Esophagus muscularis mucosa (tissue), 4 donors: ENCODE data around the gene THBS2. TPM values are rescaled to one million over a fixed set of nuclear protein-coding genes. Genes with fewer than 3 reads are reported as not detected.
"Not testable (repeated sequence)": the region's sequence is repeated elsewhere in the genome, so short reads cannot be mapped to it uniquely, and the experiment has no call there.

Experiments
- DNase-seq: peaks from one replicate; pipeline ENCODE4 v3.0.0-alpha.2; 2017; ENCODE audit errors: extremely low spot score
- H3K27ac ChIP-seq, 4 donors: fragments of 200-600 bp; sonication (generic); replicated peaks in 1 of 4; 1 replicate in 3 of 4; 2 replicates in 1 of 4; pipeline ENCODE4 v1.5.1; 2016 to 2019; ENCODE audit warnings: mild to moderate bottlenecking in 1 of 4
- H3K27me3 ChIP-seq, 4 donors: fragments of 200-600 bp; sonication (generic); one replicate each; pipeline versions ENCODE4 v1.5.1 to v1.6.0; 2016 to 2019
- H3K36me3 ChIP-seq, 4 donors: fragments of 200-600 bp; sonication (generic); one replicate each; pipeline ENCODE4 v1.5.1; 2016 to 2019
- H3K4me1 ChIP-seq, 4 donors: fragments of 200-600 bp; sonication (generic); one replicate each; pipeline ENCODE4 v1.5.1; 2016 to 2019
- H3K4me3 ChIP-seq, 4 donors: fragments of 200-600 bp; sonication (generic); 1 replicate in 2 of 4; 2 replicates in 2 of 4; pipeline ENCODE4 v1.5.1; 2016 to 2019; ENCODE audit warnings: mild to moderate bottlenecking in 4 of 4, moderate library complexity in 1 of 4
- H3K9me3 ChIP-seq, 4 donors: fragments of 200-600 bp; sonication (generic); 1 replicate in 3 of 4; 2 replicates in 1 of 4; pipeline ENCODE4 v1.5.1; 2016 to 2019
- EP300 ChIP-seq: sonication (generic); formaldehyde crosslinking; IDR thresholded peaks from one replicate; pipeline ENCODE4 v1.6.1; 2017; ENCODE audit warnings: antibody characterized with exemption
- POLR2A ChIP-seq: fragments of 450-650 bp; IDR thresholded peaks from one replicate; pipeline ENCODE4 v1.6.1; 2017; ENCODE audit warnings: antibody characterized with exemption, moderate library complexity, mild to moderate bottlenecking, low read depth
- POLR2AphosphoS5 ChIP-seq, 2 donors: sonication (generic); formaldehyde crosslinking; IDR thresholded peaks; one replicate each; pipeline ENCODE4 v1.6.1; 2017; ENCODE audit warnings: antibody characterized with exemption in 2 of 2
- WGBS: methylation state at CpG from one replicate; pipeline ENCODE4 v1.1.5; 2018; 5-methylcytosine and 5-hydroxymethylcytosine counted together
- intact Hi-C: fragments of 100-400 bp; cut with DNase I; formaldehyde crosslinking; loops from one replicate; pipeline ENCODE4 v1.15.1; 2023
- total RNA-seq, 4 donors: library from RNA; depleted of rRNA; stranded (reverse); fragments of >200 nt; gene quantifications; one replicate each; pipeline versions ENCODE4 v1.1.0 to v1.2.1, GENCODE V29; 2016
- TF ChIP-seq, protein P1 (sequence below), 3 experiments: fragments of 200-600 bp in 2 of 3; fragments of 450-650 bp in 1 of 3; sonication (generic) in 2 of 3; IDR thresholded peaks; one replicate each; pipeline ENCODE4 v1.5.1; 2017 to 2019; ENCODE audit warnings: antibody characterized with exemption in 3 of 3, mild to moderate bottlenecking in 2 of 3, moderate library complexity in 1 of 3

The THBS2 gene
- total RNA-seq, 4 donors from 2014 or later = 25.7 to 36.4 (median 28.8) TPM

DNA sequence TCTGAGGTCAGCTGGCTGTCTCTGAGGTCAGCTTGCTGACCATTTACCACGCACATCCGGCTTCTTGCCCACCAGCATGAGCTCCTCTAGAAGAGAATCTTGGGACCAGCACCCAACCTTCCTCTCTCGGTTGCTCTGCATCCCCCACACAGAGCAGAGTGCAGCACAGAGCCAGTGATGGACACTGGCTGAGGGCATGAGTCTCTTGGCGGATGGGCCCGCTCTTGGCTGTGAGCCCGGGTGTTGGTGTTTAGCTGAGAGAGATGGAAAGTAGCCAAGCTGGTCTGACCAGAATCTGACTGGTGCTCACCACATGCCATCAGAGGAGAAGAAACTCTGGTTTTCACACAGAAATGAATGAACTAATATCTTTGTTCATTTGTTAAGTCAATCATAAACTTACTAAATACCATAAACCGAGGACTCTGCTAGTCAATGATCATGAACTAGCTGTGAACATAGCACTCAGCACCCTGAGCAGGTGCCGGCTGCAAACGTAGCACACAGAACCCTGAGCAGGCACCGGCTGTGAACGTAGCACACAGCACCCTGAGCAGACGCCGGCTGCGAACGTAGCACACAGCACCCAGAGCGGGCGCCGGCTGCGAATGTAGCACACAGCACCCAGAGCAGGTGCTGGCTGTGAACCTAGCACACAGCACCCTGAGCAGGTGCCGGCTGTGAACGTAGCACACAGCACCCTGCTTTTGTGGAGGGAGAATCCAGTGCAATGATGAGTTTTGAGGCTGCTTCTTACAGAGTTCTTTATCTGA is 10.4 kb upstream of the THBS2 start:
- 73% methylated on average over 17 of the region's 21 CpGs for WGBS
- H3K9me3 ChIP-seq = peaks cover 0 to 5% (median 0%) of the 10 kb centered on the region in 4 donors
- peaks cover 0 to 11% (median 10%) of the 10 kb centered on the region in 4 donors for H3K4me1 ChIP-seq
- H3K27ac ChIP-seq = no peak overlapping the region
- DNase-seq = no peak
- no peak overlapping the region for H3K4me3 ChIP-seq
- no peak for TF ChIP-seq POLR2AphosphoS5 (IDR thresholded peaks at IDR 0.05)
- no peak for TF ChIP-seq POLR2A
- TF ChIP-seq, protein P1, sequence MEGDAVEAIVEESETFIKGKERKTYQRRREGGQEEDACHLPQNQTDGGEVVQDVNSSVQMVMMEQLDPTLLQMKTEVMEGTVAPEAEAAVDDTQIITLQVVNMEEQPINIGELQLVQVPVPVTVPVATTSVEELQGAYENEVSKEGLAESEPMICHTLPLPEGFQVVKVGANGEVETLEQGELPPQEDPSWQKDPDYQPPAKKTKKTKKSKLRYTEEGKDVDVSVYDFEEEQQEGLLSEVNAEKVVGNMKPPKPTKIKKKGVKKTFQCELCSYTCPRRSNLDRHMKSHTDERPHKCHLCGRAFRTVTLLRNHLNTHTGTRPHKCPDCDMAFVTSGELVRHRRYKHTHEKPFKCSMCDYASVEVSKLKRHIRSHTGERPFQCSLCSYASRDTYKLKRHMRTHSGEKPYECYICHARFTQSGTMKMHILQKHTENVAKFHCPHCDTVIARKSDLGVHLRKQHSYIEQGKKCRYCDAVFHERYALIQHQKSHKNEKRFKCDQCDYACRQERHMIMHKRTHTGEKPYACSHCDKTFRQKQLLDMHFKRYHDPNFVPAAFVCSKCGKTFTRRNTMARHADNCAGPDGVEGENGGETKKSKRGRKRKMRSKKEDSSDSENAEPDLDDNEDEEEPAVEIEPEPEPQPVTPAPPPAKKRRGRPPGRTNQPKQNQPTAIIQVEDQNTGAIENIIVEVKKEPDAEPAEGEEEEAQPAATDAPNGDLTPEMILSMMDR (IDR thresholded peaks at IDR 0.05) = no peak
- TF ChIP-seq EP300 = no peak
- H3K27me3 ChIP-seq = no peaks in the 10 kb centered on the region
- intact Hi-C loops = no loop called here
- no peaks in the 10 kb centered on the region for H3K36me3 ChIP-seq

DNA sequence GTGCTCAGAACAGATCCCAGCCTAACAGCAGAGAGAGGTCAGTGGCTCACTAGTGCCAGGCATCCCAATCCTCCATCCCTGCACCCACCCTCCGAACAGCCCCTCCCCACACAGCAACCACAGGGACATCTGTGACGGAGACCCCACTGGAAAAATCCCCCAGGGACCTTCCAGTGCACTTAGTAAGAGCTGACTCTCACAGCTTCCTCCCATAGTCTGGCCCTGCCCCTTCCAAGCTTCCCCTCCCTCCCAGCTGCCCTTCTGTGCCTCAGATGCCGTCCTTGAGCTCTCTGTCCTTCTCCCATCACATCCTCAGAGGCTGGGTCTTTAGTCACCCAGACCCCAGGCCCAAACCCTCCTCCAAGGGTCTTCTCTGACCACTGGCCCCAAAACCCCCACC is 9.7 kb upstream of the THBS2 start:
- peaks cover 0 to 11% (median 10%) of the 10 kb centered on the region in 4 donors for H3K4me1 ChIP-seq
- no peak overlapping the region for H3K4me3 ChIP-seq
- no peak overlapping the region for H3K27ac ChIP-seq
- intact Hi-C loops = no loop called here
- no peak for DNase-seq
- no peaks in the 10 kb centered on the region for H3K36me3 ChIP-seq
- peaks cover 0 to 3% (median 0%) of the 10 kb centered on the region in 4 donors for H3K9me3 ChIP-seq
- H3K27me3 ChIP-seq = no peaks in the 10 kb centered on the region
- TF ChIP-seq EP300 (no peak), POLR2A (no peak), POLR2AphosphoS5 (IDR thresholded peaks at IDR 0.05) (no peak)
- TF ChIP-seq, protein P1 (IDR thresholded peaks at IDR 0.05) = no peak
- 67% methylated on average over 1 of the region's 3 CpGs for WGBS

DNA sequence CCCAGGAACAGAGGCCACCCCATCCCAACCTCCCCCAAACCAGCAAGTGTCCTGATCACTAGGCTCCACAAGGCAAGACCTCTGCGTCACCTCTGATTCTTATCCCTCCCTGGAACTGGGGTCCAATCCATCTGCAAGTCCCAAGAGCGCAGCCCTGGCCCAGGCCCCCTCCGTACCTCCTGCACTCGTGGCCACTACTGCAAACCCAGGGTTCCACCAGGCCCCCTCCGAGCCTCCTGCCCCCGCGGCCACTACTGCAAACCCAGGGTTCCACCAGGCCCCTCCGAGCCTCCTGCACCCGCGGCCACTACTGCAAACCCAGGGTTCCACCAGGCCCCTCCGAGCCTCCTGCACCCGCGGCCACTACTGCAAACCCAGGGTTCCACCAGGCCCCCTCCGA is 9.0 kb upstream of the THBS2 start:
- 84% methylated on average over 9 of the region's 14 CpGs for WGBS
- peaks cover 0 to 11% (median 10%) of the 10 kb centered on the region in 4 donors for H3K4me1 ChIP-seq
- H3K27ac ChIP-seq, DNase-seq, H3K36me3 ChIP-seq, H3K9me3 ChIP-seq, H3K4me3 ChIP-seq, H3K27me3 ChIP-seq, intact Hi-C loops: not testable (repeated sequence)

DNA sequence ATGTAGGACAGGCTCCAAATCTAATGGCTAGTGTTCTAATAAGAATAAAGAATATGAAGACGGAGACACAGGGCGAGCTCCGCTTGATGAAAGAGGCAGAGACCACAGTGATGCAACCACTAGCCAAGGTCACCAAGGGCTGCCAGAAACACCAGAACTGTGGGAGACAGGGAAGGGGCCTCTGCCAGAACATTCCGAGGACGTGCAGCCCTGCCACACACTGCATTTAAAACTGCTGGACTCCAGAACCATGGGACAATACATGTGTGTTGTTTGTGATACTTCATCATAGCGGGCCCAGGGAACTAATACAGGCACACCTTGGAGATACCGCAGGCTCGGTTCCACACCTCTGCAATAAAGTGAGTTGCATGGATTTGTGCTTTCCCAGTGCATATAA is 2.9 kb upstream of the THBS2 start:
- WGBS = 92% methylated on average over 8 of the region's 8 CpGs
- intact Hi-C loops = no loop called here

DNA sequence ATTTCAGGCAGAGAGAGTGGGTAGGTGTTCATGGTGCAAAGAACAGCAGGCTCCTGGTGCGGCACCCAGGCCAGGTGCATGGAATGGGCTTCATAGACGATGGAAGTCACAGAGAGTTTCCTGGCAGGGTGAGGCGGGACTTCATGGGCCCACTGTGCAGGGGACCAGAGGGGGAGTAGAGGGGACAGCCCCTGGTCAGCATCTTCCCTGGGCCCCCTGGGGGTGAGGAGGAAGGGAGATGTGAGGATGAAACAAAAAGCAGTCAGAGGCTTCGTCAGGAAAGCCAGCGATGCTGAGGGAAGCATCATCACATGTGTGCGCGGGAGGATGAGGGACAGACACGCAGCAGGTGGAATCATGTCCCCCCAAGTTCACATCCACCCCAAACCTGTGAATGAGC is 2.4 kb upstream of the THBS2 start:
- TF ChIP-seq, protein P1 (IDR thresholded peaks at IDR 0.05) = no peak
- TF ChIP-seq EP300 (no peak), POLR2AphosphoS5 (IDR thresholded peaks at IDR 0.05) (no peak), POLR2A (no peak)
- no peak for DNase-seq
- Histone ChIP-seq H3K36me3 (no peaks in the 10 kb centered on the region), H3K27ac (no peak overlapping the region), H3K27me3 (peaks cover 0 to 14% (median 0%) of the 10 kb centered on the region in 4 donors), H3K4me1 (peaks cover 9 to 35% (median 31%) of the 10 kb centered on the region in 4 donors), H3K9me3 (no peaks in the 10 kb centered on the region), H3K4me3 (no peak overlapping the region)
- intact Hi-C loops = no loop called here
- WGBS = 93% methylated on average over 8 of the region's 8 CpGs

More for the DNA sequence above, 2.9 kb upstream of the THBS2 start:
- peaks cover 9 to 31% (median 30%) of the 10 kb centered on the region in 4 donors for H3K4me1 ChIP-seq
- TF ChIP-seq POLR2A (no peak), EP300 (no peak), POLR2AphosphoS5 (IDR thresholded peaks at IDR 0.05) (no peak)
- H3K27me3 ChIP-seq = peaks cover 0 to 11% (median 0%) of the 10 kb centered on the region in 4 donors
- H3K36me3 ChIP-seq = no peaks in the 10 kb centered on the region
- H3K27ac ChIP-seq = no peak overlapping the region
- no peaks in the 10 kb centered on the region for H3K9me3 ChIP-seq
- no peak overlapping the region for H3K4me3 ChIP-seq
- DNase-seq = no peak
